Stimulated activated CD8-positive, alpha-beta memory T cell treated with anti-CD3 and anti-CD28 coated beads, Interleukin-4, amount 100 ng/mL, for 48 hours (primary cell): ENCODE measurements around the gene LSM2.
A peak's percentile ranks its signal among the peaks of the same experiment; 100 is the strongest.
"Not testable (repeated sequence)": the region's sequence is repeated elsewhere in the genome, so short reads cannot be mapped to it uniquely, and the experiment has no call there.

ENCODE experiments used
- DNase-seq: peaks from one replicate; pipeline ENCODE4 v3.0.0-alpha.2; 2020

Gene LSM2

DNA sequence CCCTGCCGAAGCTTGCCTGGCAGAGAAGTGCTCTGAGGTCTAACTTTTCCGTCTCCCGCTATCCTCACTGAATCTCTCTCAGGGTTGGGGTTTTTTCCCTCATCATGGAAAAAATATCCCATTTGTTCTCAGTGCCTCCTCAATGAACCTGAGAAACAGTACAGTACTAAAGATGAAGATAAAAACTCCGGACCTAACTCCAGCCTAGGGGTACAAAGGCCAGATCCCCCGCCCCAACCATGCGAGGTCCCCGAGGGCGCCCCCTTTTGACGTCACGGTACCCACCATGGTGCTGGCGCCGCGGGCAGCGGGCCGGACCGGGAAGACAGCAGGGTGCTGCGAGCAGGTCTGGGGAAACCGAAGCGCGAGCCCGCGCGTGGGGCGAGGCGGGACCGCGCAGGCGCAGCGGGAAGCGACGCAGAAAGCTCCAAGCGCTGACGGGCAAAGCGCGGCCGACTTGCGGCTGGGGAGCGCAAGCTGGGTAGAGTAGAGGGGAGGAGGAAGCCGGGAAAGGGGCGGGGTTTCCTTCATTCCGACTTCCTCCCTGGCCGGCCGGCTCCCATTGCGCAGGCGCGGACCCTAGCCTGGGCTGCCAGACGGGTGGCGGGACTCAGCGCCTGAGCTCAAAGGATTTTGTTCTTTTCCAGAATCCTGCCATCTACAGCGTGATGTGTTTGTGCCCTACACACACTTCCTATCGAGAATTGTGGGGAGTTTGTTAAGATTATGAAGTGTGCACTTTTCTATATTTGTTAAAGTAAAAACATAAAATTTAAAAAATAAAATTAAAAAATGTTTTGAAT lies at the start of gene LSM2:
Gene LSM2 (minus strand): TSS at position 497 of the 803 bp plus-strand sequence. CDS start 209 bp downstream, at position 288.
- peak; percentile 97 for DNase-seq

DNA sequence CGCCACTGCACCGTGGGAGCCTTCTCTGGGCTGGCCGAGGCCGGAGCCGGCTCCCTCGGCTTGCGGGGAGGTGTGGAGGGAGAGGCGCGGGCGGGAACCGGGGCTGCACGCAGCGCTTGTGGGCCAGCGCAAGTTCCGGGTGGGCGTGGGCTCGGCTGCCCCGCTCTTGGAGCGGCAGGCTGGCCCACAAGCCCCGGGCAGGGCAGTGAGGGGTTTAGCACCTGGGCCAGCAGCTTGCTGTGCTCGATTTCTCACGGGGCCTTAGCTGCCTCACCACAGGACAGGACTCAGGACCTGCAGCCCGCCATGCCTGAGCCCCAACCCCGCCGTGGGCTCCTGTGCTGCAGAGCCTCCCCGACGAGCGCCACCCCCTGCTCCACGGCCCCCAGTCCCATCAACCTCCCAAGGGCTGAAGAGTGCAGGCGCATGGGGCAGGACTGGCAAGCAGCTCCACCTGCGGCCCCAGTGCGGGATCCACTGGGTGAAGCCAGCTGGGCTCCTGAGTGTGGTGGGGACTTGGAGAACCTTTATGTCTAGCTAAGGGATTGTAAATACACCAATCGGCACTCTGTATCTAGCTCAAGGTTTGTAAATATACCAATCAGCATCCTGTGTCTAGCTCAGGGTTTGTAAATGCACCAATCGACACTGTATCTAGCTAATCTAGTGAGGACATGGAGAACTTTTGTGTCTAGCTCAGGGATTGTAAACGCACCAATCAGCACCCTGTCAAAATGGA lies 45.4 kb upstream of the LSM2 start:
- DNase-seq = not testable (repeated sequence)

DNA sequence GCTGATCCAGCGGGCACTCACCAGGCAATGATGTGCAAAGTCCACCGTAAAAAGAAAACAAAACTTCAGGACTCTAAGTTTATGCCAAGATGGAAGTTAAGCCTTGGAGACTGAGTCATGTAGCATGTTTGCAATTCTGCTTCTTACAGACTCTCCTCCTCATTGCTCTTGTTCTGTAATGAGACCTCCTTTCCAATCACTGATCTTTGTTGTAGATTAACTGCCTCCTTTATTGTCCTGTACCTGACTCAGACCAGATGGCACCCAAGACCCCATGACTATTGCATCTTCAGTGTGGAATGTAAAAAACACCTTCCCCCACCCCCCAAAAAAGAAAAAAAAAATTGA lies 44.7 kb upstream of the LSM2 start:
- no peak for DNase-seq

DNA sequence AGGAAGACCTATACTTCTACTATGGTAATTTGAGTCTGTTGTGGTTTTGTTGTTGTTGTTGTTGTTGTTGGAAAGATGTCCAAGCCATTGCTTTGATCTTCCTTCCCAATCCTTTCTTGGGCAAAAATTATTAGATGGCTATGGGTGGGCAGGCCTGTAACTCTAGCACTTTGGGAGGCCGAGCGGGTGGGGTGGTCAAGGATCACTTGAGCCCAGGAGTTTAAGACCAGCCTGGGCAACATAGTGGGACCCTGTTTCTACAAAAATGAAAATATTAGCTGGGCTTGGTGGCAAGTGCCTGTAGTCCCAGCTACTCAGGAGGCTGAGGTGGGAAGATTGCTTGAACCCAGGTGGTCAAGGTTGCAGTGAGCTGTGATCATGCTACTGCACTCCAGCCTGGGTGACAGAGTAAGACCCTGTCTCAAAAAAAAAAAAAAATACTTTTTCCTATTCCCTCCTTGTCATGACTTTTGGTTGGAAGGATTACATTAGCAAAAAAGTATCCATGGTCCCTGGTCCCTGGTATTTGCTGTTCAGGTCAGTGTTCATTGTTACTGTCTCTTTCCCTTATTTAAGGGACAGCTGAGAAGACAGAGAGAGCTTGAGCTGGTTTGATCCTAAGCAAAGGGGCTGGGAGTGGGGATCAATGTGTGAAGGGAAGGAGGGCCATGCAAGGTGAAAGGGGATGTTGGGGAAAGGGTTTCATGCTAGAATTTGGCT lies 44.2 kb upstream of the LSM2 start:
- DNase-seq = no peak

DNA sequence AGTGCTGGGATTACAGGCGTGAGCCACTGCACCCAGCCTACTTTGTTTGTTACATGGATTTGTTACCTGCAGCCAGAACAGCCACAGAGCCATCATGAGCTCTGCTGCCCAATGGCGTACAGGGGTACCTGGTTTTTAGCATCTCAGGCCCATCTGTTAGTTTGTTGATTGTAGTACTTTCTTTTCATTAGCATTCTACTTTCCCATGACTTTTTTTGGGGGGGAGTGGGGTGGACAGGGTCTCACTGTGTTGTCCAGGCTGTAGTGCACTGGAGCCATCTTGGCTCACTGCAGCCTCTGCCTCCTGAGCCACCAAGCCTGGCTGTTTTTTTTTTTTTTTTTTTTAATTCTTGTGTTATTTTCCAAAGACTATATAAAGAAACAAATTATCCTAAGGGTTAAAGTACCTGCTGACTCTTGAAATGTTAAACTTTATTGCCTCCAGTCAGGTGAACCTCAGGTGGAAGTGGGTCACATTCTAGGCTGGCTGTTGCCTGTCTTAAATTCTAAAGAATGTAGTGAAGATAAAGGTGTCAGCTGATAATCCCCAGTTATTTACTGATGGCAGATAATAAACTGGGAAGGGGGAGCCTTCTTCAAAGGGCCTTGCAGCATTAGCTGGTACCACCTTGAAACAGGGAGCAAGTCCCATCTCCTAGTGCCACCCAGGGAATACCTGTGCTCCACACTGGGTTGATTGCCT lies 40.7 kb upstream of the LSM2 start:
- DNase-seq = no peak

DNA sequence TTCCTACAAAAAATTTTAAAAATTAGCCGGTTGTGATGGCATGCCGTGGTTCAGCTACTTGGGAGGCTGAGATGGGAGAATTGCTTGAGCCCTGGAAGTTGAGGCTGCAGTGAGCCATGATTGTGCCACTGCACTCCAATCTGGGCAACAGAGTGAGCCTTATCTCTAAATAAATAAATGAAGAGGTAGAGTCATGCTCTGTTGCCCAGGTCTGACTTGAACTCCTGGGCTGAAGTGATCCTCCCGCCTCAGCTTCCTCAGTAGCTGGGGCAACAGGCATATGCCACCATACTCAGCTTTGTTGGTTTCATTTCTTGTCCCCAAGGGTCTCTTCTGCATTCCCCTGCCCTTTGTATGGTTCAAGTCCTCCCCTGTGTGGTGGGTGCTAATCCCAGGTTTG lies 37.7 kb upstream of the LSM2 start:
- no peak for DNase-seq

DNA sequence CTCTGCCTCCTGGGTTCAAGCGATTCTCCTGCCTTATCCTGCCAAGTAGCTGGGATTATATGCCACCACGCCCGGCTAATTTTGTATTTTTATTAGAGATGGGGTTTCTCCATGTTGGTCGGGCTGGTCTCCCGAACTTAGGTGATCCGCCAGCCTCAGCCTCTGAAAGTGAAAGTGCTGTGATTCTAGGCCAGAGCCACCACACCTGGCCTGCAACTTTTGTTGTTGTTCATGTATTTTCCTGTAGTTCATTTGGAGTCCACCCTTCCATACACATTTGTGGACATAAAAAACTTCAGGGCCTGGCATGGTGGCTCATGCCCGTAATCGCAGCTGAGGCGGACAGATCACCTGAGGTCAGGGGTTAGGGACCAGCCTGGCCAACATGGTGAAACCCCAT lies 35.3 kb upstream of the LSM2 start:
- no peak for DNase-seq

DNA sequence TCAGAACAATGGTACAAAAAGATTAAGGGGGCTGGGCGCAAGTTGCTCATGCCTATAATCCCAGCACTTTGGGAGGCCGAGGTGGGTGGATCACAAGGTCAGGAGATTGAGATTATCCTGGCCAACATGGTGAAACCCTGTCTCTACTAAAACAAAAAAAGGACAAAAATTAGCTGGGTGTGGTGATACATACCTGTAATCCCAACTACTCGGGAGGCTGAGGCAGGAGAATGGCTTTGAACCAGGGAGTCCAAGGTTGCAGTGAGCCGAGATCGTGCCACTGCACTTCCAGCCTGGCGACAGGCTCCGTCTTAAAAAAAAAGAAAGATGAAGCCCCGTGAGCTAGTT lies 33.0 kb upstream of the LSM2 start:
- not testable (repeated sequence) for DNase-seq

DNA sequence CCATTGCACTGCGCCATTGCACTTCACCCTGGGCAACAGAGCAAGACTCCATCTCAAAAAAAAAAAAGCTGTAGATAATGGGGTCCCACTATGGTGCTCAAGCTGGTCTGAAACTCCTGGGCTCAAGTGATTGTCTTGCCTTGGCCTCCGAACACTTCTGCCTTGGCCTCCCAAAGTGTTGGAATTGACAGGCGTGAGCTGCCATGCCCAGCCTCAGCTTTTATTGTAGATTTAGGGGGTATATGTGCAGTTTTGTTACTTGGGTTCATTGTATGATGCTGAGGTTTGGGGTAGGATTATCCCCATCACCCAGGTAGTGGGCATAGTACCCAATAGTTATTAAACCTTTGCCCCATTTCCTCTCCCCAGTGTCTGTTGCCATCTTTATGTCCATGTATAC lies 32.2 kb upstream of the LSM2 start:
- DNase-seq = no peak

DNA sequence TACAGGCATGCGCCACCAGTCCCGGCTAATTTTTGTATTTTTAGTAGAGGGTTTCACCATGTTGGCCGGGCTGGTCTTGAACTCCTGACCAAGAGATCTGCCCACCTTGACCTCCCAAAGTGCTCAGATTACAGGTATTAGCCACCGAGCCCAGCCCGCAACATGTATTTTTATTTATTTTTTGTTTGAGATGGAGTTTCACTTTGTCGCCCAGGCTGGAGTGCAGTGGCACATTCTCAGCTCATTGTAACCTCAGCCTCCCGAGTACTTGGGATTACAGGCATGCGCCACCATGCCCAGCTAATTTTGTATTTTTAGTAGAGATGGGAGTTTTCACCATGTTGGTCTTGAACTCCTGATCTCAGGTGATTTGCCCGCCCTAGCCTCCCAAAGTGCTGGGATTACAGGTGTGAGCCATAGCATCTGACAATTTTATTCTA lies 31.4 kb upstream of the LSM2 start:
- not testable (repeated sequence) for DNase-seq

DNA sequence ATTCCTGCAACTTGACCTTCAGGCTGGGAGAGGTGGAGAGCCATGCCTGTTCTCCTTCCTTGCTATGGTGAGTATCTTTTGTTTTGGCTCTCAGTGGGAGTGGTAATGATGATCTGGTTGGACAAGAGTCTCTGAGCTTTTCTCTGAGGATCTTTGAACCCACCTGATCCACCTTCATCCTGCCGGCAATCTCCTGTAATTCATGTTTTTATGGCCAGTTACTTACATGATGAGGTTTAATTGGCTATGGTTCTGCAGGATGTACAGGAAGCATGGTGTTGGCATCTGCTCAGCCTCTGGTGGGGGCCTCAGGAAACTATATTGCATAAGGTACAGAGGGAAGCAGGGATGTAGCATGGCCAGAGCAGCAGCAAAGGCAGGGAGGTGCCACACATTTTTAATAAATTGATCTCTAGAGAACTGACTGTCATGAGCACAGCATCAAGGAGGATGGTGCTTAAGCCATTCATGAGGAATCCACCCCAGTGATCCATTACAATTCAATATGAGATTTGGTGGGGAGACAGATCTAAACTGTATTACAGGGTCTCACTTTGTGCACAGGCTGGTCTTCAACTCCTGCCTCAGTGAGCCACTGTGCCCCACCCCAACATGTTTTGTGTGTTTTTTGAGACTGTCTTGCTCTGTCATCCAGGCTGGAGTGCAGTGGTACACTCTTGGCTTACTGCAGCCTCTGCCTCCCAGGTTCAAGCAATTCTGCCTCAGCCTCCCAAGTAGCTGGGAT lies 30.8 kb upstream of the LSM2 start:
- no peak for DNase-seq

DNA sequence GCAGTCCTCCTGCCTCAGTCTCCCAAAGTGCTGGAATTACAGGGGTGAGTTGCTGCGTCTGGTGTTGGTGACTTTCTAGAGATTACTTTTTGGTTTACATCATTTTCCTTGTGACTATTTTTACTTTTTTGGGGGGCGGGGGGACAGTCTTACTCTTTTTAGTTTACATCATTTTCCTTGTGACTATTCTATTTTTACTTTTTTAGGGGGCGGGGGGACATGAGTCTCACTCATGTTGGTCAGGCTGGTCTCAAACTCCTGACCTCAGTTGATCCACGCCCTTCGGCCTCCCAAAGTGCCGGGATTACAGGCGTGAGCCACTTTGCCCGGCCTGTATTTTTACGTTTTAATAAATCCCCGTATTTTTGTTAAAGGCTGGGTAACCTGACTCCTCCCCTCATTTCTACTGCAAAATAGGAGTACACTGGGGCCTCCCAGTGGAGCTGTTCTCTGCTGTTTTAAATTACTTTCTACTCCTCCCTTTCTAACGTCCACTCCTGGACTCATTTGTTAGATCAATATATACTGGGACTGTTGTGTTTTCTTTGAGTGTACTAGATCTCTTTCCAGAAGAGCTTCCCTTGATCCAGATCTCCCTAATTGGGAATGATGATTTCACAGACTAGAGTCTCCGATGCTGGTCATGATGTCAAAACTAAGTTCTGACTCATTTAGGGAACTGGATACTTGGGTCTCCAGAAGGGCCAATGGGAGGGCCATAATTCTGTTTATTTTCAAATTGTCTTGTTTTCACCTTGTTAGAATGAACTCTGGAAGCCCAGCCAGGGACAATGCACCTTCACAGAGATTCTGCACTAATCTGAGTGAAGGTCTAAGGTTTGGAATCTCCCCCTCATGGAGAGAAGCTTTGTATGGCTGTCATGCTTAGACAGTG lies 30.0 kb upstream of the LSM2 start:
- DNase-seq = no peak

DNA sequence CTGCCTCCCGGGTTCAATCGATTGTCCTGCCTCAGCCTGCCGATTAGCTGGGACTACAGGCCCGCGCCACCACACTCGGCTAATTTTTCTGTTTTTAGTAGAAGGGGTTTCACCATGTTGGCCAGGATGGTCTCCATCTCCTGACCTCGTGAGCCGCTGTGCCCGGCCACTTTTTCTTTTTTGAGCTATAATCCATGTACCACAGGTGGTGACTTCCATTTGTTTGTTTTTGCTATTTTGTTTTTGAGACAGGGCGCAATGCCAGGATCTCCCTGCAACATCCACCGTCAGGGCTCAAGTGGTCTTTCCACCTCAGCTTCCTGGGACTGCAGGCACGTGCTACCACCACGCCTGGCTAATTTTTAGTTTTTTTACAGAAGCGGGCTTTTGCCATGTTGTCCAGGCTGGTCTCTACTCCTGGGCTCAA lies 29.3 kb upstream of the LSM2 start:
- DNase-seq = no peak

DNA sequence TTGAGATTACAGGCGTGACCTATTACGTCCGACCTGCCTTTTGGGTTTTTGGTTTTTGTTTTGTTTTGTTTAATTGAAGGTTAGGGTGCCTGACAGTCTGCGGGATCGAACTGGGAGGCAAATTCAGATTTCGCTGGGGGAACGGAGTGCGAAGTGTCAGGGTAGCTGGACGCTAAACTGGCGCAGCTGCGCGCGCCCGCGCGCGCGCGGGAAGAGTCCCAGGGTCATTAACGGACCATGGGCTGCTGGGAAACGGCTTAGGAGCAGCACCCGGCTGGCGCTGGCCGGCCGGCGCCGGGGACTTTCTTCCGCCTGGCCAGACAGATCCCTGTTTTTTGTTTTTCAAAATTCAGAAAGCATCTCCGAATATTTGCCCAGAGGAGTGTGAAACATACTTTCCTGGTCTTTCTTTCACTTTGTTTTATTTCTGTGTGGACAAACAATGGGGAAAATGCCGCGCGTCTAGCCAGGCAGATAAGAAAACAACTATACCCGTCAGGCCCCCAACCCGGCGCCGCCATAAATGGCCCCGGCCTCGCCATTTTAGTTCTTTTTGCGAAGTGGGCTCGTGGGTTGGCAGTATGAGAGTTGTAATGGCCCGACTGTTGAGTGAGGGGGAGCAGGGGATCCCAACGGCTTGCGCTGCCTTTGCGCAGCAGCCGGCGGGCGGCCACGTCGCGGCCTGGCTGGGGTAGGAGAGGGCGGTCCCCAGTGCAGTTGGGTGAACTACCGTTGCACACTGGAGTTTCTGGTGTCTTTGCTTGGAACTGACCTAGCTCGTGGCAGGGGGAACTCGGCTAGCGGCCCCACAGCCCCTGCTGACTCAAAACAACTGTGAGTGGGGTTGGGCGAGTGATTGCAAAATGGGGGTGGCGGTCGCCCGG lies 27.8 kb upstream of the LSM2 start:
- peak; percentile 88 for DNase-seq

DNA sequence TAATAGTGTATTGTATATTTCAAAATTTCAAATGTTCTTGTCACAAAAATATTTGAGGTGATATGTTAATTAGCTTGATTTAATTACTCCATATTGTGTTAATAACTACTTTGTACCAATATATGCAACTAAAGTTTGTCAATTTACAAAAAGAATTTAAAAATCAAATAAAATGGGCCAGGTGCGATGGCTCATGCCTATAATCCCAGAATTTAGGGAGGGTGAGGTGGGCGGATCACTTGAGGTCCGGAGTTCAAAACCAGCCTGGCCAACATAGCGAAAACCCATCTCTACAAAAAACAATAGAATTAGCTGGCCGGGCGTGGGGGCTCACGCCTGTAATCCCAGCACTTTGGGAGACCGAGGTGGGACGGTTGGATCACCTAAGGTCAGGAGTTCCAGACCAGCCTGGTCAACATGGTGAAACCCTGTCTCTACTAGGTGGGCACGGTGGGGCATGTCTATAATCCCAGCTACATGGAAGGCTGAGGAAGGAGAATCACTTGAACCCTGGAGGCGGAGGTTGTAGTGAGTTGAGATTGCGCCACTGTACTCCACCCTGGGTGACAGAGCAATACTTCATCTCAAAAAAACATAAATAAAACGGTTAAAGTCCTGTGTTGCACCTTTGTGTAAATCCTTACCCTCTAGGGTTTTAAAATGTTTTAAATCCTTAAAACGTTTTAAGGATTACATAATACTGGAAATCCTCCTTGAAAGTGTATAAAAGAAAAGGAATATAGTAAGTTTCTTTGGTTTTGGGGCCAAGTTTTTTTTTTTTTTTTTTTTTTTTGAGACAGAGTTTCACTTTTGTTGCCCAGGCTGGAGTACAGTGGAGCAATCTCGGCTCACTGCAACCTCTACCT lies 24.8 kb upstream of the LSM2 start:
- no peak for DNase-seq

DNA sequence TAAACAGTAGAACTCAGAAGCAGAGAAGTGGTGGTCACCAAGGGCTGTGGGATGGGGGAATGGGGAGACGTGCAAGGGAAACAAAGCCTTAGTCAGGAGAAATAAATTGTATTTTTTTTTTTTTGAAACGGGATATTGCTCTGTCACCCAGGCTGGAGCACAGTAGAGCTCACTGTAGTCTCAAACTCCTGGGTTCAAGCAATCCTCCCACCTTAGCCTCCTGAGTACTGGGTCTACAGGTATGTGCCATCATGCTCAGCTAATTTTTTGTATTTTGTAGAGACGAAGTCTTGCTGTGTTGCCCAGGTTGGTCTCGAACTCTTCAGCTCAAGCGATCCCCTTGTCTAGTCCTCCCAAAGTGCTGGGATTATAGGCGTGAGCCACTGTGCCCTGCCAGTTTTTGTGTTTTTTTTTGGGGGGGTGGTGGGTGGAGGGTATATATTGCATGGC lies 24.1 kb upstream of the LSM2 start:
- no peak for DNase-seq

DNA sequence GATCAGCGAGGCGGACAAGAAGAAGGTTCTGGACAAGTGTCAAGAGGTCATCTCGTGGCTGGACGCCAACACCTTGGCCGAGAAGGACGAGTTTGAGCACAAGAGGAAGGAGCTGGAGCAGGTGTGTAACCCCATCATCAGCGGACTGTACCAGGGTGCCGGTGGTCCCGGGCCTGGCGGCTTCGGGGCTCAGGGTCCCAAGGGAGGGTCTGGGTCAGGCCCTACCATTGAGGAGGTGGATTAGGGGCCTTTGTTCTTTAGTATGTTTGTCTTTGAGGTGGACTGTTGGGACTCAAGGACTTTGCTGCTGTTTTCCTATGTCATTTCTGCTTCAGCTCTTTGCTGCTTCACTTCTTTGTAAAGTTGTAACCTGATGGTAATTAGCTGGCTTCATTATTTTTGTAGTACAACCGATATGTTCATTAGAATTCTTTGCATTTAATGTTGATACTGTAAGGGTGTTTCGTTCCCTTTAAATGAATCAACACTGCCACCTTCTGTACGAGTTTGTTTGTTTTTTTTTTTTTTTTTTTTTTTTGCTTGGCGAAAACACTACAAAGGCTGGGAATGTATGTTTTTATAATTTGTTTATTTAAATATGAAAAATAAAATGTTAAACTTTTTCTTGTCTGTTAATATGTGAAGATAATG lies 23.0 kb upstream of the LSM2 start:
- no peak for DNase-seq

DNA sequence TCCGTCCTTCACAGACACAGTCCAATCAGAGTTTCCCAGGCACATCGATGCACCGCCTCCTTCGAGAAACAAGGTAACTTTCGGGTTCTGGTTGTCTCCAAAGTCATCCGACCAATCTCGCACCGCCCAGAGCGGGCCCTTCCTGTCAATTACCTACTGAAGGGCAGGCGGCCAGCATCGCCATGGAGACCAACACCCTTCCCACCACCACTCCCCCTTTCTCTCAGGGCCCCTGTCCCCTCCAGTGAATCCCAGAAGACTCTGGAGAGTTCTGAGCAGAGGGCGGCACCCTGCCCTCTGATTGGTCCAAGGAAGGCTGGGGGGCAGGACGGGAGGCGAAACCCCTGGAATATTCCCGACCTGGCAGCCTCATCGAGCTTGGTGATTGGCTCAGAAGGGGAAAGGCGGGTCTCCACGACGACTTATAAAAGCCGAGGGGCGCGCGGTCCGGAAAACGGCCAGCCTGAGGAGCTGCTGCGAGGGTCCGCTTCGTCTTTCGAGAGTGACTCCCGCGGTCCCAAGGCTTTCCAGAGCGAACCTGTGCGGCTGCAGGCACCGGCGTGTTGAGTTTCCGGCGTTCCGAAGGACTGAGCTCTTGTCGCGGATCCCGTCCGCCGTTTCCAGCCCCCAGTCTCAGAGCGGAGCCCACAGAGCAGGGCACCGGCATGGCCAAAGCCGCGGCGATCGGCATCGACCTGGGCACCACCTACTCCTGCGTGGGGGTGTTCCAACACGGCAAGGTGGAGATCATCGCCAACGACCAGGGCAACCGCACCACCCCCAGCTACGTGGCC lies 20.7 kb upstream of the LSM2 start, which contains the start of gene HSPA1B:
Gene HSPA1B (plus strand): TSS at position 453 of the 794 bp plus-strand sequence. CDS start 213 bp downstream, at position 666.
- peak; percentile 93 for DNase-seq
